Measurements from ENCODE around the gene GPR171. TPM values are rescaled to one million over a fixed set of nuclear protein-coding genes. Genes with fewer than 3 reads are reported as not detected.
"Not testable (repeated sequence)": the region's sequence is repeated elsewhere in the genome, so short reads cannot be mapped to it uniquely, and the experiment has no call there.

The GPR171 gene, protein sequence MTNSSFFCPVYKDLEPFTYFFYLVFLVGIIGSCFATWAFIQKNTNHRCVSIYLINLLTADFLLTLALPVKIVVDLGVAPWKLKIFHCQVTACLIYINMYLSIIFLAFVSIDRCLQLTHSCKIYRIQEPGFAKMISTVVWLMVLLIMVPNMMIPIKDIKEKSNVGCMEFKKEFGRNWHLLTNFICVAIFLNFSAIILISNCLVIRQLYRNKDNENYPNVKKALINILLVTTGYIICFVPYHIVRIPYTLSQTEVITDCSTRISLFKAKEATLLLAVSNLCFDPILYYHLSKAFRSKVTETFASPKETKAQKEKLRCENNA
- 1 to 10 TPM; 1.7 to 8.7 (median 2.3) TPM for total RNA-seq

DNA sequence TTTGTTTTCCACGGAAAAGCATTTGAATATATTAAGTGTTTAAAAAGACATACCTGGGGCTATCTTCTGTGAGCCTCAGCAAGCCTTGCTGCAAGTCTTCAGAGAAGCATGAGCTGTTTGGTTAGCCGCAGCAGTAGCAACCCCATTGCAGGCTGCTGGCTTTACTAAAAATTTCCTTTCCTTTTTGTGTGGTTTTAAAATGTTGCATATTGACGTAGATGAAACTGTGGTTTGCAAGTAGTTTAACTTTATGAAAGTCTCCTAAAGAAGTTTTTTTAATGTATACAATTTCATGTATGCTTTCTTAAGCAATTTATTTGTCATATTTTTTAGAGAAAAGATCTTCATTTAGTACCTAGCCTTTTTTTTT, at the start of gene GPR171:
Gene GPR171, minus strand, starts transcription at position 166 of the 370 bp plus-strand sequence. CDS start 3,830 bp downstream, outside the sequence.
- 86 to 92% methylated on average over 3 of the region's 3 CpGs for WGBS, 2 donors
- no peaks in the 10 kb centered on the region for H3K36me3 ChIP-seq

DNA sequence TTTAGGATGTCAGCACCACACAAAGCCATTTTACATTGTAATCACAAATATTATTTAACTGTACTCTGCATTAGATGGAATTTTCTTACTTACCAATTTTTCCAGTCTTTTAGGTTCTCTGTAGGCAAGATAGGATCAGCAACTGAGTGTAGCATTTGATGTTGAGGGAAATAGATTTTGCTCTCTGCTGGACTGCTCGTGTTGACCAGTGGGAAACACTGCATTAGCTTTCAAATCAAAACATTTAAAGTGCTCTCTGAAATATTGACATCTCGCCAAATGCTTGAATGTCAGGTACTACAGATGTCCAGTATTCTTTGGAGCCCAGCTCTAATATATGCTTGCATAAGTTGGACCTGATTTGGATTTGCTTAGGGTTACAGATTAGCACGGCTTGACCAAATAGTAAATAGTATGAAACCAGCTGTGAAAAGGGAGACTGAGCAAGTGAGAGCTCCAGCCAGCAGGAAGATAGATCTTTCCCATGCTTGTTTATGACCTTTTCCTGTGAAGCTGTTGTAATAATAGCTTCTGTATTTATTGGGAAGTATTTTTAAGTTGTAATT, 45.8 kb upstream of the GPR171 start:
- intact Hi-C loops (cut with DNase I), result no loop called here
- Histone ChIP-seq H3K27ac (no peak overlapping the region), H3K4me3 (replicated peaks in 1 of 3) (no peak overlapping the region), H3K27me3 (no peaks in the 10 kb centered on the region), H3K9me3 (no peaks in the 10 kb centered on the region), H3K4me1 (peaks cover 0 to 8% of the 10 kb centered on the region in 2 donors), H3K36me3 (no peaks in the 10 kb centered on the region)
- 18 to 24% methylated on average over 3 of the region's 3 CpGs for WGBS, 2 donors
- TF ChIP-seq, protein P1, sequence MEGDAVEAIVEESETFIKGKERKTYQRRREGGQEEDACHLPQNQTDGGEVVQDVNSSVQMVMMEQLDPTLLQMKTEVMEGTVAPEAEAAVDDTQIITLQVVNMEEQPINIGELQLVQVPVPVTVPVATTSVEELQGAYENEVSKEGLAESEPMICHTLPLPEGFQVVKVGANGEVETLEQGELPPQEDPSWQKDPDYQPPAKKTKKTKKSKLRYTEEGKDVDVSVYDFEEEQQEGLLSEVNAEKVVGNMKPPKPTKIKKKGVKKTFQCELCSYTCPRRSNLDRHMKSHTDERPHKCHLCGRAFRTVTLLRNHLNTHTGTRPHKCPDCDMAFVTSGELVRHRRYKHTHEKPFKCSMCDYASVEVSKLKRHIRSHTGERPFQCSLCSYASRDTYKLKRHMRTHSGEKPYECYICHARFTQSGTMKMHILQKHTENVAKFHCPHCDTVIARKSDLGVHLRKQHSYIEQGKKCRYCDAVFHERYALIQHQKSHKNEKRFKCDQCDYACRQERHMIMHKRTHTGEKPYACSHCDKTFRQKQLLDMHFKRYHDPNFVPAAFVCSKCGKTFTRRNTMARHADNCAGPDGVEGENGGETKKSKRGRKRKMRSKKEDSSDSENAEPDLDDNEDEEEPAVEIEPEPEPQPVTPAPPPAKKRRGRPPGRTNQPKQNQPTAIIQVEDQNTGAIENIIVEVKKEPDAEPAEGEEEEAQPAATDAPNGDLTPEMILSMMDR (IDR thresholded peaks at IDR 0.05), result no peak
- TF ChIP-seq POLR2A (IDR thresholded peaks at IDR 0.05), result no peak
- no peak for DNase-seq

More for the DNA sequence above, at the start of gene GPR171:
- no peak within 1 kb of the TSS for H3K27ac ChIP-seq
- DNase-seq, result no peak
- no peak for TF ChIP-seq POLR2A (IDR thresholded peaks at IDR 0.05)
- TF ChIP-seq, protein P1 (IDR thresholded peaks at IDR 0.05), result no peak
- intact Hi-C loops (cut with DNase I), result no loop called here
- no peaks in the 10 kb centered on the region for H3K9me3 ChIP-seq
- no peak within 1 kb of the TSS for H3K4me3 ChIP-seq (replicated peaks in 1 of 3)
- no peaks in the 10 kb centered on the region for H3K4me1 ChIP-seq
- H3K27me3 ChIP-seq, result no peaks in the 10 kb centered on the region

DNA sequence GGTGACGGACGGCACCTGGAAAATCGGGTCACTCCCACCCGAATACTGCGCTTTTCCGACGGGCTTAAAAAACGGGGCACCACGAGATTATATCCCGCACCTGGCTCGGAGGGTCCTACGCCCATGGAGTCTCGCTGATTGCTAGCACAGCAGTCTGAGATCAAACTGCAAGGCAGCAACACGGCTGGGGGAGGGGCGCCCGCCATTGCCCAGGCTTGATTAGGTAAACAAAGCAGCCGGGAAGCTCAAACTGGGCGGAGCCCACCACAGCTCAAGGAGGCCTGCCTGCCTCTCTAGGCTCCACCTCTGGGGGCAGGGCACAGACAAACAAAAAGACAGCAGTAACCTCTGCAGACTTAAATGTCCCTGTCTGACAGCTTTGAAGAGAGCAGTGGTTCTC, 39.0 kb upstream of the GPR171 start:
- intact Hi-C loops (cut with DNase I), result not testable (repeated sequence)

DNA sequence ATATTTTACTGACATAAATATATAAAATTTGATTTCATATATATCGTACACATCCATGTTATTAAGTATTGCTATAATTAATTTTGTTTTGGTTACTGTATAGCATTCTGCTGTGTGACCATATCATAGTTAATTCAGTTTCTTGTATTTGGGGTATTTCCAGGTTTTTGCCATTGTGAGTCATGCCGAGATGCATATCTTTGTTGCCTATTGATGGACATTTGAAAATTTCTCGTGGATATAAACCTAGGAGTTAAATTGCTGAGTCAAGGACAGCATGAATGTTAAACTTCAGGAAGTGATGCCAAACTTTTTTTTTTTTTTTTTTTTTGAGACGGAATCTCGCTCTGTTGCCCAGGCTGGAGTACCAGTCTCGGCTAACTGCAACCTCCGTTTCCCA, 33.7 kb upstream of the GPR171 start:
- intact Hi-C loops (cut with DNase I), result no loop called here
- Histone ChIP-seq H3K4me1 (no peaks in the 10 kb centered on the region), H3K27me3 (no peaks in the 10 kb centered on the region), H3K27ac (no peak overlapping the region), H3K9me3 (no peaks in the 10 kb centered on the region), H3K36me3 (no peaks in the 10 kb centered on the region), H3K4me3 (replicated peaks in 1 of 3) (no peak overlapping the region)
- DNase-seq, result no peak
- WGBS, 2 donors, result 94 to 95% methylated on average over 7 of the region's 7 CpGs
- no peak for TF ChIP-seq POLR2A (IDR thresholded peaks at IDR 0.05)
- TF ChIP-seq, protein P1 (IDR thresholded peaks at IDR 0.05), result no peak

More for the DNA sequence above, 39.0 kb upstream of the GPR171 start:
- H3K4me3 ChIP-seq (replicated peaks in 1 of 3); H3K4me1 ChIP-seq; H3K9me3 ChIP-seq; H3K27ac ChIP-seq; H3K27me3 ChIP-seq; DNase-seq; H3K36me3 ChIP-seq: not testable (repeated sequence)
- WGBS, 2 donors, result 87 to 90% methylated on average over 18 of the region's 18 CpGs

DNA sequence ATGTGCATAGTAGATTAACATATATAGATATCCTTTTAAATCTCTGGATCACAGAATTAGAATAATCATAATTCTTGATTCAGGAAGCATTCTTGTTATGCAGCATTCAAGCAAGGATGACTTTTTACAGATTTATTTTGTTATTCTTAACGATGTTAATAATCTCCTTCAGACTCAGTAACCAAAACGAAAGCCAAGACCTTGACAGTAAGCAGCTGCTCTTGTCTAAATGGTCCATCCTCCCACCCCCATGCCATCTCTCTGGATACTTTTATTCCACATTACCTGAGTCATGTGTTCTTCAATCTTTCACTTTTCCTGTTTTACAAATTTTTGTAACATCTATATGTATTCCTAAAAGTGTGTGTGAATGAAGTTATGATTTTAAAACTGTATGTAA, 33.3 kb upstream of the GPR171 start:
- no peaks in the 10 kb centered on the region for H3K36me3 ChIP-seq
- intact Hi-C loops (cut with DNase I), result no loop called here
- H3K4me1 ChIP-seq, result no peaks in the 10 kb centered on the region
- H3K27me3 ChIP-seq, result no peaks in the 10 kb centered on the region
- 70 to 87% methylated on average over 2 of the region's 2 CpGs for WGBS, 2 donors
- H3K27ac ChIP-seq, result no peak overlapping the region
- DNase-seq, result no peak
- no peak overlapping the region for H3K4me3 ChIP-seq (replicated peaks in 1 of 3)
- H3K9me3 ChIP-seq, result no peaks in the 10 kb centered on the region
- TF ChIP-seq, protein P1 (IDR thresholded peaks at IDR 0.05), result no peak
